Skeletal muscle tissue (tissue), 4 donors: ENCODE measurements around the gene POLR3K. TPM values are rescaled to one million over a fixed set of nuclear protein-coding genes. Genes with fewer than 3 reads are reported as not detected.
"Not testable (repeated sequence)": the region's sequence is repeated elsewhere in the genome, so short reads cannot be mapped to it uniquely, and the experiment has no call there.

Source experiments
- H3K27ac ChIP-seq: one replicate; pipeline ENCODE4 v1.7.0; 2013; ENCODE audit warnings: mild to moderate bottlenecking, low read depth, low read length, inconsistent platforms
- H3K27me3 ChIP-seq, 3 donors: one replicate each; pipeline ENCODE4 v1.7.0; 2013; ENCODE audit warnings: low read length in 3 of 3; ENCODE audit not compliant: control insufficient read depth in 3 of 3, insufficient read depth in 3 of 3
- H3K36me3 ChIP-seq, 3 donors: one replicate each; pipeline ENCODE4 v1.7.0; 2013; ENCODE audit warnings: low read length in 3 of 3; ENCODE audit not compliant: control insufficient read depth in 3 of 3, insufficient read depth in 3 of 3
- H3K4me1 ChIP-seq, 3 donors: one replicate each; pipeline ENCODE4 v1.7.0; 2013; ENCODE audit warnings: low read length in 3 of 3, mild to moderate bottlenecking in 3 of 3; ENCODE audit not compliant: control insufficient read depth in 3 of 3, insufficient read depth in 3 of 3
- H3K4me3 ChIP-seq, 3 donors: one replicate each; pipeline ENCODE4 v1.7.0; 2013; ENCODE audit warnings: low read length in 3 of 3
- H3K9ac ChIP-seq, 3 donors: one replicate each; pipeline ENCODE4 v1.7.0; 2013; ENCODE audit warnings: low read length in 3 of 3, mild to moderate bottlenecking in 3 of 3, moderate library complexity in 2 of 3, low read depth in 1 of 3
- H3K9me3 ChIP-seq, 3 donors: one replicate each; pipeline ENCODE4 v1.7.0; 2013; ENCODE audit warnings: low read length in 3 of 3; ENCODE audit not compliant: control insufficient read depth in 3 of 3
- total RNA-seq: library from RNA; depleted of rRNA; stranded (reverse); fragments of >200 nt; gene quantifications from one replicate; pipeline ENCODE4 v1.2.3, GENCODE V29; 2014
- donor health status: Osteomylitis.

POLR3K gene
- total RNA-seq, 1 donor from 2014 or later, result 4.2 TPM

DNA sequence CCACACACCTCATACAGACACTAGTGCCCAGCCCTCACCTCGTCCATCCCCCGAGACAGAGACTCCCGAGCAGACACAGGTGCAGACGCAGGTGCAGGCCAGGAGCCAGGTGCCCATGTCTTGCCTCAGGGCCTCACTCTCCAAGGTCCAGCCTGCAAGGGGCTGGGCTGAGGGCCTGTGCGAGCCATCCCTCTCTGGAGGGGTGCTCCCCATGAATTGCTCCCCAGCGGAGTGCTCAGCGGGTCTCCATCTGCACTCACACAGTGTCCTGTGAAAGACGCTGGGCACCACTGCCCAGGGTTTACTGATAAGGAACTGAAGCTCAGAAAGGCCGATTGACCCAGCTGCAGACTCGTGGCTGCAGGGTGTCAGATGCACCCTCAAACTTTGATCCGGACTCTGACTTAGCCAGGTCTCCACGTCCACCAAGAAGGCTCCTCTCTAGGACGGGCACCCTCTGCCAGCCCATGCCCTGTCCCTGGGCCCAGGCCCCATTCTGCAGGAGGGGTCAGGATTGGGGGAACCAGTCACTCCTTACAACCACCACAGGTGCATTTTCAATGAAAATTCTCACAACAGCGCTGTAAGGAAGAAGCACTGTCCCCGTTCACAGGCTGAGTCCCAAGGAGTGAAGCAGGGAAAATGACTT lies 16.9 kb downstream of the POLR3K start:
- H3K36me3 ChIP-seq, result peaks cover 0 to 3% (median 0%) of the 10 kb centered on the region in 3 donors
- no peak overlapping the region for H3K27ac ChIP-seq
- H3K27me3 ChIP-seq, result no peaks in the 10 kb centered on the region
- H3K4me1 ChIP-seq, result peaks cover 0 to 3% (median 3%) of the 10 kb centered on the region in 3 donors
- no peaks in the 10 kb centered on the region for H3K9me3 ChIP-seq
- no peak overlapping the region for H3K9ac ChIP-seq
- no peak overlapping the region for H3K4me3 ChIP-seq

DNA sequence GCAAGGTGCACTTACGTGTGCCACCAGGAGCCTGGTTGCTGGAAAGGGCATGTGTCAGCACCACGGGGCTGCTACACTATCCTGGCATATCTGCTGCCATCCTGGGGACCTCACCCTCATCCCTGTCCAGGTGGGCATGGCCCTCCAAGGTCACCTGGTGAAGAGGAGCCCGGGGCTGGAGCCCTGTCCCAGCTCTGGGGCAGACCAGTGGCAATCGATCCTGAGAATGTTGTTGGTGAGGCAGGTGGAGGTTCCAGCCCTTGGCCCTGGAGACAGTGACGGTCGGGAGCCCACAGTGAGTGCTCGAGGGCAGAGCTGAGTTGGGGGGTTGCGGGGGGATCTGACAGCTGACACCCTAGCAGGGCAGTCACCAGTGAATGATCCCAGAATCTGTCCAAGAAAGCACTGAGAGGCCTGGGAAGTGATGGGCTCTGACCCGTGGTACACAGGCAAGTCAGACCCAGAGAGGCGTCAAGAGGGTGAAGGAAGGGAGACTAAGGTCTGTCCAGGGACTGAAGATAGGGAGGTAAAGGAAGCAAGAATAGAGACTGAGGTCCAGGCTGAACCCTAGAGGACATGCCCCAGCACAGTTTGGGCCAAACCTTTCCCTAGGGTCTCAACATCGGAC lies 17.6 kb downstream of the POLR3K start:
- Histone ChIP-seq H3K27ac (no peak overlapping the region), H3K27me3 (no peaks in the 10 kb centered on the region), H3K4me3 (no peak overlapping the region), H3K9ac (no peak overlapping the region), H3K4me1 (peaks cover 0 to 3% (median 3%) of the 10 kb centered on the region in 3 donors), H3K36me3 (peaks cover 0 to 3% (median 0%) of the 10 kb centered on the region in 3 donors), H3K9me3 (no peaks in the 10 kb centered on the region)

DNA sequence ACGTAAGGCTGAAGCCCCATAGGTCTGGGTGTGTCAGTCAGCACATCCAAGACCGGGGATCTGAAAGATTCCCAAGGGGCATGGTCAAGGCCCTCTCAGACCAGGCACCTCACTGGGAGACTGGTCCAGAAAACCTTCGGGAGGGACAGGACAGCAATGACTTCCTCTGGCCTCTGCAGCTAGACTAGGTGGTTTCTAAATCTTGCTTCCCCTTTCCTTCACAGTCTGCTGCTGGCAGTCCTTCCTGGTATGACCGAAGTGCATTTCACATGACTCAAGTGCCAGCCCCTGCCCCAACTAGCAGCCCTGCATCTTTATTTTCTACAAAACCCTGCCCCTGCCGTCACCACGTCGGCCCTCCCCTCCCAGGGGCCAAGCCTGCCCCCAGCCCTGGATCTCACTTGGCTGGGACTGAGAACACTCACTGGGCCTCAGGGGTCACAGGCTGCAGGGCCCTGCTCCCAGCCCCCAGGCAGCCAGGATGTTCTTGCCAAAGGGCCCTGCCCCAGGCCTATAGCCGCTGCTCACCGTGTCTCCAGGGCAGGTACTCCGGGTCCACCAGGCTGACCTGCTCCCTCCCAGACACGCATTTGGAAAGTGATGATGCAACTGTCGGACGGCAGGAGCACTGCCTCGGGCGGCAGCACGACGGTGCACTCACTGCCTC lies 18.3 kb downstream of the POLR3K start:
- Histone ChIP-seq H3K36me3 (peaks cover 0 to 3% (median 0%) of the 10 kb centered on the region in 3 donors), H3K9ac (no peak overlapping the region), H3K9me3 (no peaks in the 10 kb centered on the region), H3K4me1 (peaks cover 0 to 3% (median 3%) of the 10 kb centered on the region in 3 donors), H3K4me3 (no peak overlapping the region), H3K27me3 (no peaks in the 10 kb centered on the region), H3K27ac (no peak overlapping the region)

DNA sequence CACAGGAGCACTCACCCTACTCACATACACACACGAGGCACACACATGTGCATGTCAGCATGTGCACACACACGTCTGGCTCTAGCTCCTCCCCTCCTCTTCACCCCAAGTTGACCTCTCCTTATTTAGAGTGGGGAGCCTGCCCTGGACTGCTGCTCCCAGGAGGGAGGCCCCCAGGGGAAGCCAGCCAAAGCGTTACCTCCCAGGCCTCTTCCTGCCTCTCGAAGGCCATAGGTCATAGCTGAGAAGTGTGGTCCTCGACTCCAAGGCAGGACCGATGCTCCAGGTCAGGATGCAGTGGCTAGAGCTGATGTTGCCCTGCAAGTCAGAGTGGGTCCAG lies 18.8 kb downstream of the POLR3K start:
- H3K27me3 ChIP-seq, result no peaks in the 10 kb centered on the region
- peaks cover 0 to 3% (median 0%) of the 10 kb centered on the region in 3 donors for H3K36me3 ChIP-seq
- no peak overlapping the region for H3K4me3 ChIP-seq
- H3K27ac ChIP-seq, result no peak overlapping the region
- H3K9me3 ChIP-seq, result no peaks in the 10 kb centered on the region
- no peak overlapping the region for H3K9ac ChIP-seq
- peaks cover 0 to 3% (median 3%) of the 10 kb centered on the region in 3 donors for H3K4me1 ChIP-seq

DNA sequence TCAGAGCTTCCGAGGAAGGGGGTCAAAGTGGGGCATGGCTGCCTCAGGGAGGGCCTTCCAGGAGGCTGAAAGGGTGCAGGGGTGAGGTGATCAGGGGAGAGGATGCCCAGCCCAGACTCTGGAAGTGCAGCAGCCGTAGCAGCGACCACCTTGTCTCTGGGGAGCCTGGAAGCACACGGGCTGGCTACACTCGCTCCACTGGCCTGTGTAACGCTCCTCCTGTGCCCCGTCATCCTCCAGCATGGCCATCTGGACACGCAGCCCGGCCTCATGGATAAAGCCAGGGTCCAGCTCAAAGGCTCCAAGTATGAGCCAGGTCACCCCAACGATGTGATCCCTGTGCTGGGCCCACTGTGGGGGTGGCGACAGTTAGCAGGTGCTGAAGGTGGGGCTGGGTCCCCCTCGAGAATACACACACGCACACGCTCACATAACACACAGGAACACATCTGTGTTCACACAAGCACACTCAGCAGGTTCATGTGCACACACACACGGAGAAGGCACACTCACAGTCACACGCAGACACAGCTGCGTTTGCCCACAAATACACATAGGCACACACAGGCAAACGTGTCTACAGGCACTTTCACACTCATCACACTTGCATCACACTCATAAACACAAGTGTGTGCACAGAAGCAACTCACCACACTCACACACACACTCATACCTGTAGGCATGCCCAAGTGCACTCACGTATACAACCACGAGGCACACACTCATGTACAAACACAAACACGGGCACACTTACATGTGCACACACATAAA lies 19.3 kb downstream of the POLR3K start:
- Histone ChIP-seq H3K27ac (no peak overlapping the region), H3K4me3 (no peak overlapping the region), H3K36me3 (peaks cover 0 to 2% (median 0%) of the 10 kb centered on the region in 3 donors), H3K27me3 (no peaks in the 10 kb centered on the region), H3K9ac (no peak overlapping the region), H3K4me1 (peaks cover 0 to 3% (median 3%) of the 10 kb centered on the region in 3 donors), H3K9me3 (no peaks in the 10 kb centered on the region)

DNA sequence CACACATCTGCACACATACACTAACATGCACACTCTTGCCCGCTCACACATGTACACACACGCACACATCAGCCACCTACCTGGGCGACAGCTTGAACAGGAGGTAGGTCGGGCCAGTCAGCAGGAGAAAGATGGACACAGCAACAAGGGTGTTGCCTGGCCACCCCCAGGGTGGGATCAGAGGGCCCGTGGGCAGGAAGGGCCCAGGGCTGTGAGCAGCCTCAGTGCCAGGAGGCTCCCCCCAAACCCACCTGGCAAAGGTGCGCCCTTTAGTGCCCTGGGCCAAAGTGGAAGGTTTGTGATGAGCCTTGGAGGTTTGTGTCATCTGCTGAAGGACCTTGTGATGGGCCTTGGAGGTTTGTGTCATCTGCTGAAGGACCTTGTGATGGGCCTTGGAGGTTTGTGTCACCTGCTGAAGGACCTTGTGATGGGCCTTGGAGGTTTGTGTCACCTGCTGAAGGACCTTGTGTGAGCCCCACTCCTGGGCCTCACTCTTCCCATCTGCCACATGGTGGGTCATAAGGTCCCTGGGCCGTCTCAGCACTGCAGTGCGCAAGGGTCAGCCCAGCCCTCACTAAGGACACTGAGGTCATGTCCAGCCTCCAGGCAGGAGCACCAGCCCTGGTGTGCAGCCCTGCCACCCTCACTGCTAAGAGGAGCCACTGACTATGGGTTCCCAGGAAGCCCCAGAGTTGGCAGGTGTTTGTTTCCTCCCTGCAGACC lies 20.1 kb downstream of the POLR3K start:
- H3K4me1 ChIP-seq, H3K36me3 ChIP-seq, H3K4me3 ChIP-seq, H3K9me3 ChIP-seq, H3K27me3 ChIP-seq, H3K27ac ChIP-seq, H3K9ac ChIP-seq: not testable (repeated sequence)

DNA sequence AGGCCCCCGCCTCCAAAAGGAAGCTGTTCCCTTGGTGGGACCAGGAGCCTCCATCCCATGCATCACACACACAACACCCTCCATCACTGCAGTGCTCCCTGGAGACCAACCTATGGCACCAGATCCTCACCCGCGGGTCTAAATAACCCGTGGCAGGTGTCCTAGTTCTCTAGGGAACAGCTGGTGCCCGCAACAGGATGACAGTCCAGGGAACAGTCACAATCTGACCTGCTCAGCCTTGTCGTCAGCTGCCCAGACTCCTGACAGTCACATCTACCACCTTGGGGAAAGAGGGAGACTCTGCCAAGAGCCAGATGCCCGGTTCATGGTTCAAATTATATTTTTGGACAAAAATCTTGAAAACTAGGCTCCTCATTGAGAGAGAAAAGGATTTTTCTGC lies 22.8 kb downstream of the POLR3K start:
- not testable (repeated sequence) for H3K36me3 ChIP-seq, H3K9me3 ChIP-seq, H3K9ac ChIP-seq, H3K4me3 ChIP-seq, H3K27ac ChIP-seq, H3K4me1 ChIP-seq, H3K27me3 ChIP-seq

DNA sequence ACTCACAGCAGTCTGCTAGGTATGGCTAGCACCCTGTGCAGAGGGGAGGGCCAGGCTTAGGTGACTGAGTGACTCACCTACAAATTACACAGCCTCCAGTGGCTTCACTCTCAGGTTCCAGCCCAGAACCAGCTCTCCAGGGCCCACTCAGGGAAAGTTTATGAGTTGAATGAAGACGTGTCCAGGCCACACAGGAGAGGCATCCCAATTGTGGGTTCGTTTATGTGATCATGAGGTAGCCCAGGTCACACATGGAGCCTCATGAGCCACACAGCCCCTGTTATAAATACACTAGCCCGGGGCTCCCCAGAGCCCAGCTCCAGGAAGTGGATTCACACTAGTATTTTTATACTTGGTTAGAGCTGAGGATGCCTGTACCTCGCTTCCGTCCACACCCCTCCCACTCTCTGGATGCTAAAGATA lies 27.5 kb downstream of the POLR3K start:
- not testable (repeated sequence) for H3K9ac ChIP-seq, H3K4me1 ChIP-seq, H3K27me3 ChIP-seq, H3K27ac ChIP-seq, H3K4me3 ChIP-seq, H3K36me3 ChIP-seq, H3K9me3 ChIP-seq

DNA sequence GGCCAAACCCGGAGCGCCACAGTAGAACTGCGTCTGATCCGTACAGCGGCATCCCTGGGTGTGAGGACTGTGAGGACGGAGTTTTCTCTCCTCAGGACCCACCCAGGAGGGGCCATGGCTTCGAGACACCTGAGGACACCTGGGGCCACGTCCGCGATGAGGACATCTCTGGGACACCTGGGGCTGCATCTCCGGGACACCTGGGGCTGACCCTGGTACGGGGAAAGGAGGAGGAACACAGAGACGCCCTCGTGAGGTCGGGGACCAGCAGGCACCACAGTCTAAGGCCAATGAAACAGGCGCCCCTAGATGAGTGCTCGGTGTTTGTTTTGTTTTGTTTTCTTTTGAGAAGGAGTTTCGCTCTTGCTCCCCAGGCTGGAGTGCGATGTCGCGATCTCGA lies 29.3 kb downstream of the POLR3K start:
- H3K9me3 ChIP-seq, H3K4me1 ChIP-seq, H3K27ac ChIP-seq, H3K27me3 ChIP-seq, H3K4me3 ChIP-seq, H3K9ac ChIP-seq, H3K36me3 ChIP-seq: not testable (repeated sequence)
